Gastroesophageal sphincter (tissue), 4 donors: Measurements from ENCODE around the gene GDF3. TPM values are rescaled to one million over a fixed set of nuclear protein-coding genes. Genes with fewer than 3 reads are reported as not detected.
"Not testable (repeated sequence)": the region's sequence is repeated elsewhere in the genome, so short reads cannot be mapped to it uniquely, and the experiment has no call there.

ENCODE experiments used
- ATAC-seq: fragments of 150-250 bp; one replicate; pipeline ENCODE4 v1.9.1; 2016; ENCODE audit warnings: mild to moderate bottlenecking, moderate library complexity
- H3K27ac ChIP-seq, 4 donors: fragments of 200-600 bp; sonication (generic) in 3 of 4; 1 replicate in 3 of 4; 2 replicates in 1 of 4; pipeline ENCODE4 v1.5.1; 2016 to 2019
- H3K27me3 ChIP-seq: fragments of 200-600 bp; sonication (generic); one replicate; pipeline ENCODE4 v1.5.1; 2019
- H3K36me3 ChIP-seq, 2 donors: fragments of 200-600 bp; sonication (generic); one replicate each; pipeline ENCODE4 v1.5.1; 2019; ENCODE audit warnings: control low read depth in 1 of 2
- H3K4me1 ChIP-seq, 3 donors: fragments of 200-600 bp; sonication (generic); 1 replicate in 2 of 3; 2 replicates in 1 of 3; pipeline ENCODE4 v1.5.1; 2016 to 2019; ENCODE audit warnings: control low read depth in 2 of 3
- H3K4me3 ChIP-seq, 2 donors: fragments of 200-600 bp; sonication (generic); one replicate each; pipeline ENCODE4 v1.5.1; 2019; ENCODE audit warnings: mild to moderate bottlenecking in 1 of 2, moderate library complexity in 1 of 2
- H3K9me3 ChIP-seq, 3 donors: fragments of 200-600 bp; sonication (generic); one replicate each; pipeline ENCODE4 v1.5.1; 2017 to 2019; ENCODE audit warnings: control low read depth in 2 of 3
- CTCF ChIP-seq, 4 experiments: fragments of 200-600 bp in 2 of 4; fragments of 450-650 bp in 2 of 4; sonication (generic) in 1 of 4; IDR thresholded peaks; one replicate each; pipeline ENCODE4 v1.5.1; 2017 to 2019; ENCODE audit warnings: antibody characterized with exemption in 4 of 4, mild to moderate bottlenecking in 2 of 4, moderate library complexity in 2 of 4
- EP300 ChIP-seq: sonication (generic); formaldehyde crosslinking; IDR thresholded peaks from one replicate; pipeline ENCODE4 v1.6.1; 2017; ENCODE audit warnings: antibody characterized with exemption, mild to moderate bottlenecking
- POLR2A ChIP-seq, 2 donors: fragments of 450-650 bp; IDR thresholded peaks; one replicate each; pipeline ENCODE4 v1.6.1; 2017; ENCODE audit warnings: antibody characterized with exemption in 2 of 2, mild to moderate bottlenecking in 2 of 2, moderate library complexity in 1 of 2
- POLR2AphosphoS5 ChIP-seq: sonication (generic); formaldehyde crosslinking; IDR thresholded peaks from one replicate; pipeline ENCODE4 v1.6.1; 2017; ENCODE audit warnings: antibody characterized with exemption
- WGBS, 2 donors: methylation state at CpG; one replicate each; pipeline ENCODE4 v1.1.5; 2018; ENCODE audit warnings: low coverage in 1 of 2; 5-methylcytosine and 5-hydroxymethylcytosine counted together
- total RNA-seq, 4 donors: library from RNA; depleted of rRNA; stranded (reverse); fragments of >200 nt; gene quantifications; one replicate each; pipeline ENCODE4 v1.1.0, GENCODE V29; 2016

The GDF3 gene
- not detected for total RNA-seq

- no peaks in the 10 kb centered on the region for H3K4me1 ChIP-seq
- TF ChIP-seq POLR2AphosphoS5: no peak
These were observed at the start of gene GDF3 for GRCh38 chr12:7695566-7696197. TSS of gene GDF3 (minus strand) at chr12:7695775. CDS start at chr12:7695728, 47 bp downstream.

GRCh38 chr12:7732993-7733392, 37.4 kb upstream of the GDF3 start:
- TF ChIP-seq POLR2A (IDR thresholded peaks at IDR 0.05) (no peak), CTCF (IDR thresholded peaks at IDR 0.05) (no peak), POLR2AphosphoS5 (no peak), EP300 (no peak)
- 40 to 52% methylated on average over 3 of the region's 3 CpGs for WGBS, 2 donors
- no peak overlapping the region for H3K4me3 ChIP-seq
- ATAC-seq: no peak
- no peaks in the 10 kb centered on the region for H3K27me3 ChIP-seq
- H3K27ac ChIP-seq: no peak overlapping the region
- H3K4me1 ChIP-seq: no peaks in the 10 kb centered on the region
- H3K36me3 ChIP-seq: no peaks in the 10 kb centered on the region
- peaks cover 0 to 5% (median 0%) of the 10 kb centered on the region in 3 donors for H3K9me3 ChIP-seq

More at GRCh38 chr12:7695566-7696197, at the start of gene GDF3:
- H3K4me3 ChIP-seq: no peak within 1 kb of the TSS
- no peaks in the 10 kb centered on the region for H3K9me3 ChIP-seq
- H3K27ac ChIP-seq: no peak within 1 kb of the TSS
- peak; percentile 39 for ATAC-seq
- no peaks in the 10 kb centered on the region for H3K36me3 ChIP-seq
- H3K27me3 ChIP-seq: peaks cover 3% of the 10 kb centered on the region
- WGBS, 2 donors: 28 to 41% methylated on average over 5 of the region's 7 CpGs

- Histone ChIP-seq H3K27me3 (no peaks in the 10 kb centered on the region), H3K27ac (no peak overlapping the region), H3K4me1 (no peaks in the 10 kb centered on the region), H3K36me3 (no peaks in the 10 kb centered on the region), H3K9me3 (peaks cover 0 to 11% (median 0%) of the 10 kb centered on the region in 3 donors), H3K4me3 (no peak overlapping the region)
- no peak for ATAC-seq
- WGBS, 2 donors: 22 to 32% methylated on average over 3 to 5 of the region's 5 CpGs
- TF ChIP-seq POLR2A (IDR thresholded peaks at IDR 0.05) (no peak), EP300 (no peak), CTCF (IDR thresholded peaks at IDR 0.05) (no peak), POLR2AphosphoS5 (no peak)
These were observed 35.9 kb upstream of the GDF3 start for GRCh38 chr12:7731486-7731885.

- peaks cover 0 to 11% (median 0%) of the 10 kb centered on the region in 3 donors for H3K9me3 ChIP-seq
- not testable (repeated sequence) for ATAC-seq, H3K27me3 ChIP-seq
These were observed 35.4 kb upstream of the GDF3 start for GRCh38 chr12:7730984-7731383.

GRCh38 chr12:7729746-7730145, 34.2 kb upstream of the GDF3 start:
- H3K9me3 ChIP-seq: peaks cover 0 to 11% (median 0%) of the 10 kb centered on the region in 3 donors
- 33 to 54% methylated on average over 3 to 4 of the region's 4 CpGs for WGBS, 2 donors
- no peak for TF ChIP-seq CTCF (IDR thresholded peaks at IDR 0.05)
- no peak for TF ChIP-seq POLR2A (IDR thresholded peaks at IDR 0.05)
- TF ChIP-seq EP300: no peak
- no peak for TF ChIP-seq POLR2AphosphoS5
- no peak overlapping the region for H3K4me3 ChIP-seq
- H3K4me1 ChIP-seq: no peaks in the 10 kb centered on the region
- no peak for ATAC-seq
- H3K27me3 ChIP-seq: peaks cover 4% of the 10 kb centered on the region
- no peak overlapping the region for H3K27ac ChIP-seq
- no peaks in the 10 kb centered on the region for H3K36me3 ChIP-seq

More at GRCh38 chr12:7730984-7731383, 35.4 kb upstream of the GDF3 start:
- H3K36me3 ChIP-seq, H3K4me3 ChIP-seq, H3K4me1 ChIP-seq, H3K27ac ChIP-seq: not testable (repeated sequence)

- Histone ChIP-seq H3K27ac (no peak overlapping the region), H3K4me1 (no peaks in the 10 kb centered on the region), H3K36me3 (no peaks in the 10 kb centered on the region), H3K27me3 (peaks cover 23% of the 10 kb centered on the region), H3K4me3 (no peak overlapping the region), H3K9me3 (peaks cover 0 to 11% (median 0%) of the 10 kb centered on the region in 3 donors)
- no peak for ATAC-seq
- WGBS, 2 donors: 33 to 63% methylated on average over 2 to 3 of the region's 3 CpGs
- TF ChIP-seq EP300: no peak
- no peak for TF ChIP-seq POLR2AphosphoS5
- TF ChIP-seq CTCF (IDR thresholded peaks at IDR 0.05): no peak
- TF ChIP-seq POLR2A (IDR thresholded peaks at IDR 0.05): no peak
These were observed 28.4 kb upstream of the GDF3 start for GRCh38 chr12:7723926-7724325.
